ENCODE data around the gene TUBB2B. TPM values are rescaled to one million over a fixed set of nuclear protein-coding genes. Genes with fewer than 3 reads are reported as not detected.

Gene TUBB2B
- polyA plus RNA-seq, 1 experiment = 4.7 TPM

- H3K27me3 ChIP-seq (ENCODE audit: control insufficient read depth, insufficient read depth, low read length) = peaks cover 80% of the 10 kb centered on the region
- H3K9me3 ChIP-seq (ENCODE audit: control insufficient read depth, insufficient read depth, low read length) = no peaks in the 10 kb centered on the region; the same call in 1 of the 2 replicates
- peak overlapping the region; percentile 25 for H3K4me3 ChIP-seq (ENCODE audit: low read depth, low read length)
- no peak for DNase-seq (ENCODE audit: low read depth, low spot score)
- ChIA-PET POLR2A (no interaction called here), CTCF (no interaction called here)
- H3K27ac ChIP-seq (ENCODE audit: low read depth, low read length) = no peak overlapping the region
- no peak for TF ChIP-seq CTCF (IDR thresholded peaks at IDR 0.05; ENCODE audit: low read depth, low read length)
Measured at GRCh38 chr6:3228771-3229565, 1.5 kb upstream of the TUBB2B start.

DNA sequence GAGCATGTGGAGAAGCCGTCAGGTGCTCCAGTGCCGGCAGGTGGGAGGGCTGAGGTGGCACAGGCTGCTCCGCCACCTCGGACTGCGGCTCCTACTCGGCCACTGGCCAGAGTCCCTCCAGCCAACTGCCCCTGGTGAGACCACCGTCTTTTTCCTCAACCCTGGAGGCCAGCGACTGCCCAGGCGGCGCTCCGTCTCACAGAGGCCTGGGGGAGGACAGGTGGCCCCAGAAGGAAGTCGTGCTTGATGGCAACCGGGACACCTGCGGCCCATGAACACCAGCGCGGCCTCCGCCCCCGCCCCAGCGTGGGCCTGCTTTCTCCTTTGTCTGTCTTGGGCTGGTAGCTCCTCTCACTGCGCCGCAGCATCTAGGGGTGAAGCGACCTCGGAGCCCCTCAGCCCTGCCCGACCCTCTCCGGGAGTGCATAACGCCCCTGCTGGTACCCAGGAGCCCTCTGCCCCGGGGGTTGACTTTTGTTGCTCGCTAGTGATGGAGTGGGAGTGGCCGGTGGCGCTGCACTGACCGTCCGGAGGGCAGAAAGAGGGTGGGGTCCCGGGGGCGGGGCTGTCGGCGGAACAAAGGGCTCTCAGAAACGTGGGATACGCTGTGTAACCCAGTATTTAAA, 706 bp upstream of the TUBB2B start:
- ChIA-PET POLR2A (no interaction called here), CTCF (no interaction called here)
- no peak for TF ChIP-seq CTCF (IDR thresholded peaks at IDR 0.05; ENCODE audit: low read depth, low read length)
- Histone ChIP-seq H3K27me3 (ENCODE audit: control insufficient read depth, insufficient read depth, low read length) (peaks cover 74% of the 10 kb centered on the region), H3K4me3 (ENCODE audit: low read depth, low read length) (no peak overlapping the region), H3K9me3 (ENCODE audit: control insufficient read depth, insufficient read depth, low read length) (no peaks in the 10 kb centered on the region; the same call in 1 of the 2 replicates), H3K27ac (ENCODE audit: low read depth, low read length) (no peak overlapping the region)
- no peak for DNase-seq (ENCODE audit: low read depth, low spot score)

DNA sequence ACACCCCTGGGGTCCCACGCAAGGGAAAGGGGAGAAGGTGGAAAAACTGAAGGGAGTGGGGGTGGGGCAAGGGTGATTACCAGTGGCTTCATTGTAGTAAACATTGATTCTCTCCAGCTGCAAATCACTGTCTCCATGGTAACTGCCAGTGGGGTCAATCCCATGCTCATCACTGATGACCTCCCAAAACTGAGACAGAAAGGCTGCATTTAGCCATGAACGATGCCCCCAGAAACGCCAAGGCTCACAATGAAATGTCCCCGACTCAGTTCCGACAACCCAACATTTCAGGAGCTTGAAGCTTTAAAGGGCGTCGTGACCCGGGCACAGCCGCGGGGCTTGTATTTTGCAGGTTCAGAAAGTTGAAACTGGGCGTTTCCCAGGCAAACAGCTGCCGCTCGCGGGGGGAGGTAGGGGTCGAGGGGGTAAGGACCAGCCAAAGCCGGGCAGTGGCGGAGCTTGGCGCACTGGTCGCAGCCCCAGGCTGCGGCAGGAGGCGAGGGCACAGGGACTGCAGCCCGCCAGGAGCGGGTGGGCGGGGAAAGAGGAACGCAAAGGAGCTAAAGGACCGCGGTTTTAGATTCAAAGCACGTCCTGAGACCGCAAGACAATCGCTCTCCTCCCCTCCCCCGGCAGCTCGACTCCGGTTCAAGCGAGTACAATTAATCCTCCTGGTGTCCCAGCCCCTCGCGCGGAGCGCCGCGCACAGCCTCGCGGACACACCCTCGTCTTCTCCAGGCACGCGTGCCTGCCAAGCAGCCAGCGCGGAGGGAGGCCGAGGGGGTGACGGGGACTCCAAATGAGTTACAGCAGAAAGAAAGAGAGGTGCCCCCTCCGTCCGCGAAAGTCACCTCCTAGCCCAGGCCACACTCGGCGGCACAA, 731 bp downstream of the TUBB2B start:
- CTCF ChIA-PET = interaction anchor here (0.5 kb wide), 1 partner anchor 31 kb away, joined by 9 read pairs; no protein-coding TSS in a partner anchor
- no peak for DNase-seq (ENCODE audit: low read depth, low spot score)

GRCh38 chr6:3226042-3226441, 1.4 kb downstream of the TUBB2B start:
- ChIA-PET POLR2A (no interaction called here), CTCF (no interaction called here)
- no peak for TF ChIP-seq CTCF (IDR thresholded peaks at IDR 0.05; ENCODE audit: low read depth, low read length)
- no peak for DNase-seq (ENCODE audit: low read depth, low spot score)
- peaks cover 63% of the 10 kb centered on the region for H3K27me3 ChIP-seq (ENCODE audit: control insufficient read depth, insufficient read depth, low read length)
- no peak overlapping the region for H3K27ac ChIP-seq (ENCODE audit: low read depth, low read length)
- H3K9me3 ChIP-seq (ENCODE audit: control insufficient read depth, insufficient read depth, low read length) = no peaks in the 10 kb centered on the region; the same call in 1 of the 2 replicates
- H3K4me3 ChIP-seq (ENCODE audit: low read depth, low read length) = no peak overlapping the region

More for the DNA sequence above, 731 bp downstream of the TUBB2B start:
- TF ChIP-seq CTCF (IDR thresholded peaks at IDR 0.05; ENCODE audit: low read depth, low read length) = no peak
- H3K27ac ChIP-seq (ENCODE audit: low read depth, low read length) = no peak overlapping the region
- peaks cover 65% of the 10 kb centered on the region for H3K27me3 ChIP-seq (ENCODE audit: control insufficient read depth, insufficient read depth, low read length)
- POLR2A ChIA-PET = no interaction called here
- peak overlapping the region; percentile 48 for H3K4me3 ChIP-seq (ENCODE audit: low read depth, low read length)
- no peaks in the 10 kb centered on the region; the same call in 1 of the 2 replicates for H3K9me3 ChIP-seq (ENCODE audit: control insufficient read depth, insufficient read depth, low read length)

All from AG04450 (cell line).